ENCODE data around the gene TRMT13.

DNA sequence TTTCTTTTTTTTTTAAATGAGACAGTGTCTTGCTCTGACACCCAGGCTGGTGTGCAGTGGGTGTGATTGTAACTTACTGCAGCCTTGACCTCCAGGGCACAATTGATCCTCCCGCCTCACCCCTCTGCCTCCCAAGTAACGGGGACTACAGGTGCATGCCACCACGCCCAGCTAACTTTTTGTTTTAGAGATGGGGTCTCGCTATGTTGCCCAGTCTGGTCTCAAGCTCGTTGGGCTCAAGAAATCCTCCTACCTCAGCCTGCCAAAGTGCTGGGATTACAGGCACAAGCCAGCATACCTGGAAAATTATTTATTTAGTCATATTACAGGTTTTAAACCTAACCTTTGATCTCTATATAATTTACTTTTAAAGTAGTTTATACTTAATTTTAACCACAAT lies 31.7 kb downstream of the TRMT13 start:
- TF ChIP-seq USF1 (IDR thresholded peaks at IDR 0.05; ENCODE audit: borderline replicate concordance, low read depth): no peak
- TF ChIP-seq, protein P1, sequence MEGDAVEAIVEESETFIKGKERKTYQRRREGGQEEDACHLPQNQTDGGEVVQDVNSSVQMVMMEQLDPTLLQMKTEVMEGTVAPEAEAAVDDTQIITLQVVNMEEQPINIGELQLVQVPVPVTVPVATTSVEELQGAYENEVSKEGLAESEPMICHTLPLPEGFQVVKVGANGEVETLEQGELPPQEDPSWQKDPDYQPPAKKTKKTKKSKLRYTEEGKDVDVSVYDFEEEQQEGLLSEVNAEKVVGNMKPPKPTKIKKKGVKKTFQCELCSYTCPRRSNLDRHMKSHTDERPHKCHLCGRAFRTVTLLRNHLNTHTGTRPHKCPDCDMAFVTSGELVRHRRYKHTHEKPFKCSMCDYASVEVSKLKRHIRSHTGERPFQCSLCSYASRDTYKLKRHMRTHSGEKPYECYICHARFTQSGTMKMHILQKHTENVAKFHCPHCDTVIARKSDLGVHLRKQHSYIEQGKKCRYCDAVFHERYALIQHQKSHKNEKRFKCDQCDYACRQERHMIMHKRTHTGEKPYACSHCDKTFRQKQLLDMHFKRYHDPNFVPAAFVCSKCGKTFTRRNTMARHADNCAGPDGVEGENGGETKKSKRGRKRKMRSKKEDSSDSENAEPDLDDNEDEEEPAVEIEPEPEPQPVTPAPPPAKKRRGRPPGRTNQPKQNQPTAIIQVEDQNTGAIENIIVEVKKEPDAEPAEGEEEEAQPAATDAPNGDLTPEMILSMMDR (IDR thresholded peaks at IDR 0.05): no peak
- TF ChIP-seq ZBTB33 (IDR thresholded peaks at IDR 0.05; ENCODE audit: borderline replicate concordance, low read depth): no peak
- no peak for TF ChIP-seq GATA2 (CRISPR knock-in tag; IDR thresholded peaks at IDR 0.05)
- no peak for TF ChIP-seq EZH2phosphoT487 (IDR thresholded peaks at IDR 0.05; ENCODE audit: borderline replicate concordance, low read depth)
- TF ChIP-seq RFX5 (IDR thresholded peaks at IDR 0.05; ENCODE audit: low read length): no peak
- TF ChIP-seq IRF3 (IDR thresholded peaks at IDR 0.05; ENCODE audit: low read depth, low read length): no peak
- no peak for TF ChIP-seq YY1 (IDR thresholded peaks at IDR 0.05; ENCODE audit: low read depth)
